ENCODE results near the gene AEBP2. TPM values are rescaled to one million over a fixed set of nuclear protein-coding genes. Genes with fewer than 3 reads are reported as not detected.

AEBP2 gene
- total and polyA plus RNA-seq, 2 of the 13 experiments (the other 11 are each of a cell fraction or from before 2014, with no cell fraction given) = 9.2 to 17.9 TPM

DNA sequence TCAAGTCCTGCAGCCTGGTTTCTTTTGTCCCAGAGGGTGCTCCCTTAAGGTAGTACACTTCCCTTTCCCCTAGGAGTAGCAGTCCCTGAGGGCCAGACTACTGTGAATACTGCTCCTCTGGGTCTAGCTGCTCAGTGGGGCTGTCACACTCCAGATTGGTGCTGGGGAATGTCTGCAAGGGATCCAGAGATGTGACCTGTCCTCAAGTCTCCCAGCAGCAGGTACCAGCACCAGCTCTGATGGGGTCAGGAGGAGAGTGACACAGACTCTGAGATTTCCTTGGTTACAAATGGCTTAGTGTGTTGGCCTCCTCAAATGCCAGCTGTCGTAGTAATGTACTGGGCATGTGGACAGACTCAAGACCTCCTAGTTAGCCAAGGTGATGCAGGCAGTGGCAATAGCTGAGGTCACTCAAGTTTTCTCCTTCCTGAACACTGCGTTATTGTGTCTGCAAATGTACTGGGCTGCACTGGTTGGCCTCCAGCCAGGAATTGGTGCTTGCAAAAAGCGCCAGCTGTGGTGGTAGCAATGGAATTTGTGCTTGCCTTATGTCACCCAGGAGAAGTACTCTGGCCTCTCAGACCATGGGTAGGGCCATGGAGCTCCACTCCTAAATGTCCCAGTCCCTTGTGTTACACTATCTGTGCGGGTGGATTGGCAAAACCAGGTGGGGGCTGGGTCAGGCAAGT, 36.4 kb upstream of the AEBP2 start (continued):
- peak; percentile 43 for TF ChIP-seq XRCC5 (optimal IDR thresholded peaks at IDR 0.05; ENCODE audit: low read length)
- TF ChIP-seq, protein P1, sequence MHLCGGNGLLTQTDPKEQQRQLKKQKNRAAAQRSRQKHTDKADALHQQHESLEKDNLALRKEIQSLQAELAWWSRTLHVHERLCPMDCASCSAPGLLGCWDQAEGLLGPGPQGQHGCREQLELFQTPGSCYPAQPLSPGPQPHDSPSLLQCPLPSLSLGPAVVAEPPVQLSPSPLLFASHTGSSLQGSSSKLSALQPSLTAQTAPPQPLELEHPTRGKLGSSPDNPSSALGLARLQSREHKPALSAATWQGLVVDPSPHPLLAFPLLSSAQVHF (CRISPR knock-in tag; IDR thresholded peaks at IDR 0.05) = no peak
- TF ChIP-seq MYNN (CRISPR knock-in tag; IDR thresholded peaks at IDR 0.05; ENCODE audit: low read depth) = no peak
- TF ChIP-seq ZNF530 (CRISPR knock-in tag; IDR thresholded peaks at IDR 0.05; ENCODE audit: low read depth) = no peak
- no peak for TF ChIP-seq ZNF580 (CRISPR knock-in tag; IDR thresholded peaks at IDR 0.05; ENCODE audit: borderline replicate concordance, low read depth)
- no peak for TF ChIP-seq ZNF572 (CRISPR knock-in tag; IDR thresholded peaks at IDR 0.05)
- no peak for TF ChIP-seq ISX (CRISPR knock-in tag; conservative IDR thresholded peaks at IDR 0.05)
- no peak for TF ChIP-seq ZBTB33 (CRISPR knock-in tag; IDR thresholded peaks at IDR 0.05)
- 0 out of 2 replicates have a peak, but pooled peaks have one; percentile 14 for TF ChIP-seq RCOR2 (CRISPR knock-in tag; IDR thresholded peaks at IDR 0.05)
- TF ChIP-seq, protein P2, sequence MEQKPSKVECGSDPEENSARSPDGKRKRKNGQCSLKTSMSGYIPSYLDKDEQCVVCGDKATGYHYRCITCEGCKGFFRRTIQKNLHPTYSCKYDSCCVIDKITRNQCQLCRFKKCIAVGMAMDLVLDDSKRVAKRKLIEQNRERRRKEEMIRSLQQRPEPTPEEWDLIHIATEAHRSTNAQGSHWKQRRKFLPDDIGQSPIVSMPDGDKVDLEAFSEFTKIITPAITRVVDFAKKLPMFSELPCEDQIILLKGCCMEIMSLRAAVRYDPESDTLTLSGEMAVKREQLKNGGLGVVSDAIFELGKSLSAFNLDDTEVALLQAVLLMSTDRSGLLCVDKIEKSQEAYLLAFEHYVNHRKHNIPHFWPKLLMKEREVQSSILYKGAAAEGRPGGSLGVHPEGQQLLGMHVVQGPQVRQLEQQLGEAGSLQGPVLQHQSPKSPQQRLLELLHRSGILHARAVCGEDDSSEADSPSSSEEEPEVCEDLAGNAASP (CRISPR knock-in tag; IDR thresholded peaks at IDR 0.05; ENCODE audit: borderline replicate concordance) = peak; percentile 79; the same call in 1 of the 2 replicates
- 0 out of 4 replicates have a peak, but pooled peaks of 1 of the 2 experiments have one; percentile 51 for TF ChIP-seq ATF4 (CRISPR knock-in tag; IDR thresholded peaks at IDR 0.05)
- TF ChIP-seq ZFP90 (CRISPR knock-in tag; IDR thresholded peaks at IDR 0.05; ENCODE audit: borderline replicate concordance) = no peak
- TF ChIP-seq MED1 (CRISPR knock-in tag; IDR thresholded peaks at IDR 0.05) = 0 out of 2 replicates have a peak, but pooled peaks have one; percentile 11
- TF ChIP-seq WIZ (CRISPR knock-in tag; IDR thresholded peaks at IDR 0.05) = no peak
- TF ChIP-seq HINFP (CRISPR knock-in tag; IDR thresholded peaks at IDR 0.05; ENCODE audit: low read depth) = no peak
- 0 out of 2 replicates have a peak, but pooled peaks have one; percentile 17 for TF ChIP-seq IRF2 (CRISPR knock-in tag; IDR thresholded peaks at IDR 0.05)
- no peak for TF ChIP-seq HHEX (CRISPR knock-in tag; IDR thresholded peaks at IDR 0.05)
- peak; percentile 33; the same call in 1 of the 2 replicates for TF ChIP-seq HNF4G (IDR thresholded peaks at IDR 0.05; ENCODE audit: borderline replicate concordance, low read depth, low read length)
- TF ChIP-seq HNF4G (CRISPR knock-in tag; IDR thresholded peaks at IDR 0.05; ENCODE audit: borderline replicate concordance, low read depth) = no peak
- TF ChIP-seq ZNF781 (CRISPR knock-in tag; IDR thresholded peaks at IDR 0.05; ENCODE audit: borderline replicate concordance, not compliant biosample characterization) = no peak
- no peak for TF ChIP-seq SATB2 (CRISPR knock-in tag; IDR thresholded peaks at IDR 0.05)
- no peak for TF ChIP-seq RAD21 (CRISPR knock-in tag; IDR thresholded peaks at IDR 0.05)
- TF ChIP-seq KDM3A (CRISPR knock-in tag; IDR thresholded peaks at IDR 0.05; ENCODE audit: low read depth) = no peak
- TF ChIP-seq ZNF75D (CRISPR knock-in tag; IDR thresholded peaks at IDR 0.05; ENCODE audit: borderline replicate concordance) = no peak
